Lung (tissue), 12 donors: ENCODE data around the gene RBM3. TPM values are rescaled to one million over a fixed set of nuclear protein-coding genes. Genes with fewer than 3 reads are reported as not detected.
"Not testable (repeated sequence)": the region's sequence is repeated elsewhere in the genome, so short reads cannot be mapped to it uniquely, and the experiment has no call there.

Source experiments
- ATAC-seq: fragments of 200-7000 bp; cut with Tn5 transposase; one replicate; pipeline ENCODE4 v1.9.1; 2020; ENCODE audit warnings: moderate number of reproducible peaks; ENCODE audit not compliant: insufficient read depth, low FRiP score
- DNase-seq, 3 donors: peaks; one replicate each; pipeline ENCODE4 v3.0.0-alpha.2; 2013 to 2017
- H3K27ac ChIP-seq, 2 donors: one replicate each; pipeline ENCODE4 v1.5.1; 2013; ENCODE audit warnings: mild to moderate bottlenecking in 2 of 2, moderate library complexity in 2 of 2, control low read depth in 1 of 2, inconsistent platforms in 1 of 2, low read depth in 1 of 2, low read length in 1 of 2
- H3K27me3 ChIP-seq, 3 donors: one replicate each; pipeline ENCODE4 v1.5.1; 2013; ENCODE audit warnings: low read length in 2 of 3; ENCODE audit not compliant: control insufficient read depth in 3 of 3, insufficient read depth in 3 of 3
- H3K36me3 ChIP-seq, 4 donors: one replicate each; pipeline ENCODE4 v1.5.1; 2013; ENCODE audit warnings: low read length in 4 of 4, mild to moderate bottlenecking in 1 of 4, moderate library complexity in 1 of 4; ENCODE audit not compliant: control insufficient read depth in 4 of 4, insufficient read depth in 4 of 4
- H3K4me1 ChIP-seq, 5 donors: one replicate each; pipeline ENCODE4 v1.5.1; 2013; ENCODE audit warnings: low read length in 5 of 5, mild to moderate bottlenecking in 2 of 5, moderate library complexity in 1 of 5; ENCODE audit not compliant: control insufficient read depth in 5 of 5, insufficient read depth in 5 of 5
- H3K4me3 ChIP-seq: one replicate; pipeline ENCODE4 v1.5.1; 2013; ENCODE audit warnings: mild to moderate bottlenecking, control low read depth, moderate library complexity
- H3K9ac ChIP-seq, 2 donors: one replicate each; pipeline ENCODE4 v1.5.1; 2013; ENCODE audit warnings: low read length in 2 of 2, control low read depth in 1 of 2; ENCODE audit not compliant: insufficient read depth in 1 of 2
- H3K9me3 ChIP-seq, 4 donors: one replicate each; pipeline ENCODE4 v1.5.1; 2013; ENCODE audit warnings: low read length in 3 of 4, mild to moderate bottlenecking in 1 of 4, moderate library complexity in 1 of 4; ENCODE audit not compliant: control insufficient read depth in 4 of 4, insufficient read depth in 3 of 4
- whole genome bisulfite sequencing, 2 donors: extraction: QIAGEN DNeasy Blood & Tissue Kit; methylation state at CpG; one replicate each; pipeline ENCODE4 v1.1.7; 2013; 5-methylcytosine and 5-hydroxymethylcytosine counted together
- polyA plus RNA-seq, 2 donors: library from polyadenylated mRNA; stranded (reverse); fragments of 200-250 nt; gene quantifications; one replicate each; pipeline ENCODE4 v1.2.1, GENCODE V29; 2013
- total RNA-seq, 2 donors: library from RNA; depleted of rRNA in 1 of 2; stranded (reverse); fragments of >200 nt in 1 of 2; gene quantifications; one replicate each; pipeline ENCODE4 v1.2.1, GENCODE V29; 2014 to 2021
- TF ChIP-seq, protein P1 (sequence below): IDR thresholded peaks from 2 replicates; pipeline ENCODE4 v1.5.1; 2012; ENCODE audit warnings: mild to moderate bottlenecking; ENCODE audit errors: control extremely low read depth, extremely low read depth
- donor health status: control.
- donor health status: control.
- donor health status: Bipolar disorder and iron deficiency.
- donor health status: healthy.
- donor health status: DM: yes; HTN: yes; CAD: no.

Gene RBM3
- total and polyA plus RNA-seq, 4 donors: 117 to 346 (median 217) TPM

DNA sequence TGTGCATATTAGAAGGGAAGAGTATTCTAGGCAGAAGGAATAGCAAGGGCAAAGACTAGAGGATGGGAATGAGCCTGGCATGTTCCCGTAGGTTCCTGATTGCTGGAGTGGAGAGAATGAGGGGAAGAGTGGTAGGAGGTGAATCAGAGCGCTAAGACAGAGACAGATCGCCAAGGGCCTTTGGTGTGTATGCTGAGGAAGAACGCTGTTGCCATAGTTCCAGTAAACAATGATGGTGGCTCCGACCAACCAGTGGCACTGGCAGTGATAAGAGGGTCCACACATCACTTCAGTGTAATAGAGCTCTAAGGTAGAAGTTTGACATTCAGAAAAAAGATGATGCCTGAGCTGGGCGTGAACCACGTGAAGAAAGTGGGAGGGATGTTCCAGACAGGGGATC, 33.8 kb upstream of the RBM3 start:
- TF ChIP-seq, protein P1, sequence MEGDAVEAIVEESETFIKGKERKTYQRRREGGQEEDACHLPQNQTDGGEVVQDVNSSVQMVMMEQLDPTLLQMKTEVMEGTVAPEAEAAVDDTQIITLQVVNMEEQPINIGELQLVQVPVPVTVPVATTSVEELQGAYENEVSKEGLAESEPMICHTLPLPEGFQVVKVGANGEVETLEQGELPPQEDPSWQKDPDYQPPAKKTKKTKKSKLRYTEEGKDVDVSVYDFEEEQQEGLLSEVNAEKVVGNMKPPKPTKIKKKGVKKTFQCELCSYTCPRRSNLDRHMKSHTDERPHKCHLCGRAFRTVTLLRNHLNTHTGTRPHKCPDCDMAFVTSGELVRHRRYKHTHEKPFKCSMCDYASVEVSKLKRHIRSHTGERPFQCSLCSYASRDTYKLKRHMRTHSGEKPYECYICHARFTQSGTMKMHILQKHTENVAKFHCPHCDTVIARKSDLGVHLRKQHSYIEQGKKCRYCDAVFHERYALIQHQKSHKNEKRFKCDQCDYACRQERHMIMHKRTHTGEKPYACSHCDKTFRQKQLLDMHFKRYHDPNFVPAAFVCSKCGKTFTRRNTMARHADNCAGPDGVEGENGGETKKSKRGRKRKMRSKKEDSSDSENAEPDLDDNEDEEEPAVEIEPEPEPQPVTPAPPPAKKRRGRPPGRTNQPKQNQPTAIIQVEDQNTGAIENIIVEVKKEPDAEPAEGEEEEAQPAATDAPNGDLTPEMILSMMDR: no peak
- Histone ChIP-seq H3K36me3 (peaks cover 0 to 7% (median 0%) of the 10 kb centered on the region in 4 donors), H3K27me3 (no peaks in the 10 kb centered on the region), H3K27ac (peak overlapping the region in 1 of 2 donors; percentile 86), H3K9ac (peak overlapping the region in 1 of 2 donors; percentile 62), H3K9me3 (no peaks in the 10 kb centered on the region), H3K4me3 (no peak overlapping the region), H3K4me1 (peaks cover 0 to 6% (median 3%) of the 10 kb centered on the region in 5 donors)
- ATAC-seq (no peak), DNase-seq (no peak)
- 77 to 98% methylated on average over 7 of the region's 7 CpGs for WGBS, 2 donors

DNA sequence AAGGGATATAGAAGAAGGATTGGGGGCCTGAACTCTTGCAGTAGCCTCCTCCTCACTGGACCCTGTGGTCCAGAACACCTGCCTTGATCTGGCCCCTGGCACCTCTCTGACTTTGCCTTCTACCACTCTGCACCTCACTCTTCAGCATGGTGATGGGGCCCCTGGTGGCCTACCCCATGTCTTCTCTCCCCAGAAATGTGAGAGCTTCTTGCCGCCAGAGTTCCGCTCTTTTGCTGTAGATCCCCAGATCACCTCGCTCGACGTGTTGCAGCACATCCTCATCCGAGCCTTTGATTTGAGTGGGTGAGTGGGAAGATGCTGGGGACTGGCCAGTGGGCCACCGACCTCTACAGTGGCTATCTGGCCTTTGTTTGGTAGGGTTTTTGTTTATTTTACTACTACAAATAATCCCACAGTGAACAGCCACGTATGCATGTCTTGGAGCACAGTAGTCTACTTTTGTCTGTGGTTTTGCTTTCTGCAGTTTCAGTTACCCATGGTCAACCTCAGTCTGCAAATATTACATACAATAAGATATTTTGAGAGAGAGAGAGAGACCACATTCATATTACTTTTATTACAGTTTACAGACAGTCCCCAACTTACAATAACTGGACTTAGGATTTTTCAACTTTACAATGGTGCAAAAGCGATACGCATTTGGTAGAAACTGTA, 33.0 kb upstream of the RBM3 start:
- TF ChIP-seq, protein P1: no peak
- no peak overlapping the region for H3K4me3 ChIP-seq

DNA sequence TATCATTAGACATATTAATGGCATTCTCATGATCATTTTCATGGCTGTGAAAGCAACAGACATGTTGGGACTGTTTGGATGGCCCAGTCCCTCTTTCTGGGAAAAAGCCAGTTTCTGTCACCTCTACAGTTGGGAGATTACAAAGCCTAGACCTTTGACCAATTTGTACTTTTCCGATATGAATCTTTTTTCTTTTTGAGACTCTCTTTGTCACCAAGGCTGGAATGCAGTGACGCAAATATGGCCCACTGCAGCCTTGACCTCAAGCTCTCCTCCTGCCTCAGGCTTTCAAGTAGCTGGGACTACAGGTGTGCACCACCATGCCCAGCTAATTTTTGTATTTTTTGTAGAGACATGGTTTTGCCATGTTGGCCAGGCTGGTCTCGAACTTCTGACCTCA, 25.4 kb upstream of the RBM3 start:
- H3K36me3 ChIP-seq: peaks cover 0 to 7% (median under 1%) of the 10 kb centered on the region in 4 donors
- WGBS, 2 donors: 90 to 91% methylated on average over 2 to 3 of the region's 3 CpGs

More for the DNA sequence above, 33.0 kb upstream of the RBM3 start:
- no peak overlapping the region for H3K27ac ChIP-seq
- no peaks in the 10 kb centered on the region for H3K27me3 ChIP-seq
- DNase-seq: no peak
- 78 to 79% methylated on average over 10 of the region's 10 CpGs for WGBS, 2 donors
- no peak overlapping the region for H3K9ac ChIP-seq
- H3K9me3 ChIP-seq: no peaks in the 10 kb centered on the region
- peaks cover 0 to 6% (median 3%) of the 10 kb centered on the region in 5 donors for H3K4me1 ChIP-seq
- peaks cover 0 to 7% (median under 1%) of the 10 kb centered on the region in 4 donors for H3K36me3 ChIP-seq
- ATAC-seq: no peak

DNA sequence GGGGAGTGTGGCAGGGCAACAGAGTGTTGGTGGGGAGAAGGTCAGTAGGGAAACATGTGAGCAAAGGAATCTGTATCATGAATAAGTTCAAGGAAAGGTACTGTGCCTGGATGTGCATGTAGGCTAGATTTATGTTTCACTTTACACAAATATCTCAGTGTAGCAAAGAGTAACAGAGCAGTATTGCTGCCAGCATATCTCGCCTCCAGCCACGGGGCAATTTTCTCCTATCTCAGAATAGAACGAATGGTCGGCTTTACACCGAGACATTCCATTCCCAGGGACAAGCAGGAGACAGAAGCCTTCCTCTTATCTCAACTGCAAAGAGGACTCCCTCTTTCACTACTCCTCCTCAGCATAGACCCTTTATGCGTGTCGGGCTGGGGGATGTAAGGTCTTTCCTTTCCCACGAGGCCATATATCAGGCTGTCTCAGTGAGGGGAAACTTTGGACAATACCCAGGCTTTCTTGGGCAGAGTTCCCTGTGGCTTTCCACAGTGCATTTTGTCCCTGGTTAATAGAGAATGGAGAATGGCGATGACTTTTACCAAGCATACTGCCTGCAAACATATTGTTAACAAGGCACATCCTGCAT, 18.5 kb upstream of the RBM3 start:
- not testable (repeated sequence) for H3K9ac ChIP-seq, H3K4me1 ChIP-seq, H3K4me3 ChIP-seq, ATAC-seq, H3K27me3 ChIP-seq, DNase-seq, H3K9me3 ChIP-seq
- peak overlapping the region in 1 of 2 donors; percentile 60 for H3K27ac ChIP-seq
- peaks cover 3 to 18% (median 6%) of the 10 kb centered on the region in 4 donors for H3K36me3 ChIP-seq
- 84 to 93% methylated on average over 9 of the region's 9 CpGs for WGBS, 2 donors

More for the DNA sequence above, 25.4 kb upstream of the RBM3 start:
- H3K4me3 ChIP-seq: no peak overlapping the region
- H3K27ac ChIP-seq: no peak overlapping the region
- TF ChIP-seq, protein P1: no peak
- H3K4me1 ChIP-seq: no peaks in the 10 kb centered on the region
- H3K9ac ChIP-seq: no peak overlapping the region
- DNase-seq (no peak), ATAC-seq (no peak)
- no peaks in the 10 kb centered on the region for H3K27me3 ChIP-seq
- no peaks in the 10 kb centered on the region for H3K9me3 ChIP-seq
